OCI-LY1 (cell line): ENCODE data around the gene TOP1.

Experiments used
- H2AFZ ChIP-seq: fragments of 200-600 bp; sonication (generic), shearing (Covaris generic); 2 replicates; pipeline ENCODE4 v1.6.0; 2014; ENCODE audit warnings: antibody characterized with exemption, mild to moderate bottlenecking, low read length
- H3F3A ChIP-seq: fragments of 200-600 bp; sonication (generic), shearing (Covaris generic); 2 replicates; pipeline ENCODE4 v1.6.0; 2014; ENCODE audit warnings: mild to moderate bottlenecking, antibody characterized with exemption, low read length, moderate library complexity; ENCODE audit not compliant: insufficient read depth
- H3K27ac ChIP-seq: fragments of 200-600 bp; sonication (generic); 2 replicates; pipeline ENCODE4 v1.5.1; 2014; ENCODE audit warnings: low read length, mixed run types, mild to moderate bottlenecking, low read depth; ENCODE audit not compliant: poor library complexity, severe bottlenecking
- H3K27me3 ChIP-seq: fragments of 200-600 bp; sonication (generic); 2 replicates; pipeline ENCODE4 v1.6.0; 2014; ENCODE audit warnings: antibody characterized with exemption, mild to moderate bottlenecking, low read length, moderate library complexity; ENCODE audit not compliant: insufficient read depth
- H3K36me3 ChIP-seq: fragments of 200-600 bp; sonication (generic); 2 replicates; pipeline ENCODE4 v1.6.1; 2014; ENCODE audit warnings: mild to moderate bottlenecking, antibody characterized with exemption, low read length, moderate library complexity, mixed read lengths; ENCODE audit not compliant: insufficient read depth
- H3K4me1 ChIP-seq: fragments of 200-600 bp; sonication (generic); 2 replicates; pipeline ENCODE4 v1.5.1; 2014; ENCODE audit warnings: mild to moderate bottlenecking, low read length, moderate library complexity; ENCODE audit not compliant: insufficient read depth, severe bottlenecking
- H3K4me2 ChIP-seq: fragments of 200-600 bp; sonication (generic), shearing (Covaris generic); 2 replicates; pipeline ENCODE4 v1.6.1; 2014; ENCODE audit warnings: low read length
- H3K4me3 ChIP-seq: fragments of 200-600 bp; sonication (generic); 2 replicates; pipeline ENCODE4 v1.5.1; 2014; ENCODE audit warnings: low read length, low read depth, mild to moderate bottlenecking, mixed read lengths; ENCODE audit not compliant: poor library complexity, severe bottlenecking
- H3K79me2 ChIP-seq: fragments of 200-600 bp; shearing (Covaris generic); 2 replicates; pipeline ENCODE4 v1.6.1; 2016; ENCODE audit warnings: mixed run types, low read length, mixed read lengths; ENCODE audit not compliant: insufficient read depth
- H3K9ac ChIP-seq: fragments of 200-600 bp; sonication (generic), shearing (Covaris generic); 2 replicates; pipeline ENCODE4 v1.6.1; 2014; ENCODE audit warnings: mild to moderate bottlenecking, low read length, mixed read lengths
- H3K9me2 ChIP-seq: fragments of 200-600 bp; sonication (generic), shearing (Covaris generic); 2 replicates; pipeline ENCODE4 v1.6.1; 2014; ENCODE audit warnings: low read depth, mild to moderate bottlenecking, low read length, mixed read lengths
- H3K9me3 ChIP-seq: fragments of 200-600 bp; shearing (Covaris generic); 2 replicates; pipeline ENCODE4 v1.6.1; 2014; ENCODE audit warnings: low read length, mixed read lengths
- H4K20me1 ChIP-seq: fragments of 200-600 bp; sonication (generic), shearing (Covaris generic); 2 replicates; pipeline ENCODE4 v1.6.0; 2016; ENCODE audit warnings: mild to moderate bottlenecking, low read length; ENCODE audit not compliant: insufficient read depth
- CTCF ChIP-seq: fragments of 200-600 bp; sonication (generic), shearing (Covaris generic); IDR thresholded peaks from 2 replicates; pipeline ENCODE4 v1.5.1; 2017; ENCODE audit warnings: mild to moderate bottlenecking, antibody characterized with exemption, low read length, moderate library complexity, mixed read lengths
- EZH2 ChIP-seq: fragments of 200-600 bp; sonication (generic), shearing (Covaris generic); IDR thresholded peaks from 2 replicates; pipeline ENCODE4 v1.8.0; 2017; ENCODE audit warnings: borderline replicate concordance, mixed run types, mild to moderate bottlenecking, antibody characterized with exemption, low read length, moderate library complexity, mixed read lengths

The TOP1 gene

GRCh38 chr20:41072915-41073314, 44.3 kb downstream of the TOP1 start:
- Histone ChIP-seq H3K27ac (peak overlapping the region; percentile 20), H3K9ac (no peak overlapping the region), H3K36me3 (peaks cover 83% of the 10 kb centered on the region), H3K9me3 (no peaks in the 10 kb centered on the region), H2AFZ (no peak overlapping the region), H3K4me1 (peaks cover 46% of the 10 kb centered on the region), H4K20me1 (no peaks in the 10 kb centered on the region), H3F3A (no peaks in the 10 kb centered on the region), H3K27me3 (no peaks in the 10 kb centered on the region), H3K9me2 (no peaks in the 10 kb centered on the region), H3K79me2 (peaks cover 75% of the 10 kb centered on the region), H3K4me2 (no peak overlapping the region), H3K4me3 (no peak overlapping the region)
- no peak for TF ChIP-seq EZH2

- Histone ChIP-seq H3K36me3 (peaks cover 83% of the 10 kb centered on the region), H3K79me2 (peaks cover 60% of the 10 kb centered on the region), H3K27me3 (no peaks in the 10 kb centered on the region), H3K4me3 (no peak overlapping the region), H2AFZ (no peak overlapping the region), H3K4me1 (peaks cover 51% of the 10 kb centered on the region), H3F3A (no peaks in the 10 kb centered on the region), H3K4me2 (no peak overlapping the region), H3K9ac (no peak overlapping the region), H3K27ac (peak overlapping the region; percentile 16), H3K9me2 (no peaks in the 10 kb centered on the region), H3K9me3 (no peaks in the 10 kb centered on the region), H4K20me1 (no peaks in the 10 kb centered on the region)
- TF ChIP-seq CTCF (no peak), EZH2 (no peak)
These were observed 45.8 kb downstream of the TOP1 start for GRCh38 chr20:41074441-41074840.

- H4K20me1 ChIP-seq = no peaks in the 10 kb centered on the region
- H3F3A ChIP-seq = no peaks in the 10 kb centered on the region
- no peak overlapping the region for H2AFZ ChIP-seq
- H3K27ac ChIP-seq = no peak overlapping the region
- no peak overlapping the region for H3K4me2 ChIP-seq
- no peaks in the 10 kb centered on the region for H3K9me2 ChIP-seq
- no peaks in the 10 kb centered on the region for H3K27me3 ChIP-seq
- peaks cover 81% of the 10 kb centered on the region for H3K36me3 ChIP-seq
- H3K9ac ChIP-seq = no peak overlapping the region
- no peak overlapping the region for H3K4me3 ChIP-seq
- H3K4me1 ChIP-seq = peaks cover 47% of the 10 kb centered on the region
- no peak for TF ChIP-seq EZH2
- TF ChIP-seq CTCF = no peak
- H3K79me2 ChIP-seq = peaks cover 38% of the 10 kb centered on the region
- no peaks in the 10 kb centered on the region for H3K9me3 ChIP-seq
These were observed 48.2 kb downstream of the TOP1 start for GRCh38 chr20:41076776-41077175.

GRCh38 chr20:41078329-41078728, 49.7 kb downstream of the TOP1 start:
- TF ChIP-seq CTCF = peak; percentile 56
- no peak for TF ChIP-seq EZH2
- no peaks in the 10 kb centered on the region for H3F3A ChIP-seq
- no peaks in the 10 kb centered on the region for H3K27me3 ChIP-seq
- H3K79me2 ChIP-seq = peaks cover 22% of the 10 kb centered on the region
- no peak overlapping the region for H3K4me3 ChIP-seq
- H3K9me3 ChIP-seq = no peaks in the 10 kb centered on the region
- no peaks in the 10 kb centered on the region for H3K9me2 ChIP-seq
- H2AFZ ChIP-seq = no peak overlapping the region
- no peaks in the 10 kb centered on the region for H4K20me1 ChIP-seq
- no peak overlapping the region for H3K9ac ChIP-seq
- peaks cover 31% of the 10 kb centered on the region for H3K4me1 ChIP-seq
- H3K36me3 ChIP-seq = peaks cover 85% of the 10 kb centered on the region
- no peak overlapping the region for H3K4me2 ChIP-seq
- no peak overlapping the region for H3K27ac ChIP-seq
